Smooth muscle cell (in vitro differentiated cells): Measurements from ENCODE around the gene FKBP1B. TPM values are rescaled to one million over a fixed set of nuclear protein-coding genes. Genes with fewer than 3 reads are reported as not detected.

Experiments used
- DNase-seq: peaks from one replicate; lab custom pipeline; 2025; ENCODE audit not compliant: unreplicated experiment; lab: John Stamatoyannopoulos, UW
- H2AFZ ChIP-seq: fragments of 200-600 bp; sonication (generic); 2 replicates; pipeline ENCODE4 v1.6.0; 2016; ENCODE audit warnings: antibody characterized with exemption, low read depth, mild to moderate bottlenecking
- H3F3A ChIP-seq: fragments of 200-600 bp; sonication (generic); 2 replicates; pipeline ENCODE4 v1.6.0; 2017; ENCODE audit warnings: antibody characterized with exemption, low read depth
- H3K27ac ChIP-seq: fragments of 200-600 bp; sonication (generic); 2 replicates; pipeline ENCODE4 v1.5.1; 2016; ENCODE audit warnings: low read depth, mild to moderate bottlenecking
- H3K27me3 ChIP-seq: fragments of 200-600 bp; sonication (generic); 2 replicates; pipeline ENCODE4 v1.6.1; 2016; ENCODE audit warnings: low read depth, mild to moderate bottlenecking
- H3K36me3 ChIP-seq: fragments of 200-600 bp; sonication (generic); 2 replicates; pipeline ENCODE4 v1.5.1; 2016; ENCODE audit warnings: low read depth
- H3K4me1 ChIP-seq: fragments of 200-600 bp; sonication (generic); 2 replicates; pipeline ENCODE4 v1.5.1; 2016; ENCODE audit warnings: low read depth
- H3K4me2 ChIP-seq: fragments of 200-600 bp; sonication (generic); 2 replicates; pipeline ENCODE4 v1.6.0; 2016; ENCODE audit warnings: mild to moderate bottlenecking
- H3K4me3 ChIP-seq: fragments of 200-600 bp; sonication (generic); 2 replicates; pipeline ENCODE4 v1.5.1; 2016; ENCODE audit warnings: mild to moderate bottlenecking
- H3K79me2 ChIP-seq: fragments of 200-600 bp; sonication (generic); 2 replicates; pipeline ENCODE4 v1.6.0; 2016; ENCODE audit warnings: low read depth, mild to moderate bottlenecking
- H3K9ac ChIP-seq: fragments of 200-600 bp; sonication (generic); 2 replicates; pipeline ENCODE4 v1.6.0; 2016; ENCODE audit warnings: low read depth
- H3K9me3 ChIP-seq: fragments of 200-600 bp; sonication (generic); replicated peaks from 2 replicates; pipeline ENCODE4 v1.5.1; 2016; ENCODE audit warnings: low read depth
- H4K20me1 ChIP-seq: fragments of 200-600 bp; sonication (generic); 2 replicates; pipeline ENCODE4 v1.6.0; 2016; ENCODE audit warnings: low read depth
- WGBS: methylation state at CpG from one replicate; pipeline ENCODE4 v1.1.7; 2016; ENCODE audit warnings: low lambda C conversion rate; 5-methylcytosine and 5-hydroxymethylcytosine counted together
- polyA plus RNA-seq: library from polyadenylated mRNA; unstranded; fragments of >200 nt; fragmentation: Nextera tagmentation; extraction: Ambion mirVana; gene quantifications from 2 replicates; pipeline ENCODE4 v1.2.1, GENCODE V29; 2016
- total RNA-seq: library from RNA; depleted of rRNA; stranded (reverse); fragments of >200 nt; gene quantifications from 2 replicates; pipeline ENCODE4 v1.2.3, GENCODE V29; 2014
- TF ChIP-seq, protein P1 (sequence below): fragments of 200-600 bp; sonication (generic); IDR thresholded peaks from 2 replicates; pipeline ENCODE4 v1.5.1; 2017; ENCODE audit warnings: borderline replicate concordance, mild to moderate bottlenecking, antibody characterized with exemption; ENCODE audit not compliant: insufficient read depth, poor library complexity, severe bottlenecking

The FKBP1B gene
- total and polyA plus RNA-seq, 2 experiments from 2014 or later, result 17.5 to 26.3 TPM

DNA sequence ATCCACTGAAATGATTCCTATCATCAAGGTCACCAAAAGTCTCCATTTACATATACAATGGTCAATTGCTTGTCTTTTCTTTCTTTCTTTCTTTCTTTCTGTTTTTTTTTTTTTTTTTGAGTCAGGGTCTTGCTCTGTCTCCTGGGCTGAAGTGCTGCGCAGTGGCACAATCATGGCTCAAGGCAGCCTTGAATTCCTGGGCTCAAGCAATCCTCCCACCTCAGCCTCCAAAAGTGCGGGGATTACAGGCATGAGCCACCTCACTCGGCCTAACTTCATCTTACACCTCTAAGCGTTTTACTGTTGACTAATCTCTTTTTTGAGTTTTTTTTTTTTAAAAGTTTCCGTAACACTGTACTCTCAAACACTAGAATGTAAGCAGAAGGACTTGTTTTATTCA lies 25.7 kb downstream of the FKBP1B start:
- peak overlapping the region; percentile 91 for H3K4me2 ChIP-seq
- TF ChIP-seq, protein P1, sequence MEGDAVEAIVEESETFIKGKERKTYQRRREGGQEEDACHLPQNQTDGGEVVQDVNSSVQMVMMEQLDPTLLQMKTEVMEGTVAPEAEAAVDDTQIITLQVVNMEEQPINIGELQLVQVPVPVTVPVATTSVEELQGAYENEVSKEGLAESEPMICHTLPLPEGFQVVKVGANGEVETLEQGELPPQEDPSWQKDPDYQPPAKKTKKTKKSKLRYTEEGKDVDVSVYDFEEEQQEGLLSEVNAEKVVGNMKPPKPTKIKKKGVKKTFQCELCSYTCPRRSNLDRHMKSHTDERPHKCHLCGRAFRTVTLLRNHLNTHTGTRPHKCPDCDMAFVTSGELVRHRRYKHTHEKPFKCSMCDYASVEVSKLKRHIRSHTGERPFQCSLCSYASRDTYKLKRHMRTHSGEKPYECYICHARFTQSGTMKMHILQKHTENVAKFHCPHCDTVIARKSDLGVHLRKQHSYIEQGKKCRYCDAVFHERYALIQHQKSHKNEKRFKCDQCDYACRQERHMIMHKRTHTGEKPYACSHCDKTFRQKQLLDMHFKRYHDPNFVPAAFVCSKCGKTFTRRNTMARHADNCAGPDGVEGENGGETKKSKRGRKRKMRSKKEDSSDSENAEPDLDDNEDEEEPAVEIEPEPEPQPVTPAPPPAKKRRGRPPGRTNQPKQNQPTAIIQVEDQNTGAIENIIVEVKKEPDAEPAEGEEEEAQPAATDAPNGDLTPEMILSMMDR, result no peak
- peak overlapping the region; percentile 80 for H3K9ac ChIP-seq
- peak overlapping the region; percentile 79 for H3K27ac ChIP-seq
- peak overlapping the region; percentile 84 for H3K4me3 ChIP-seq
- no peaks in the 10 kb centered on the region for H3K27me3 ChIP-seq
- H2AFZ ChIP-seq, result no peak overlapping the region
- WGBS, result 66% methylated on average over 5 of the region's 5 CpGs
- H3K36me3 ChIP-seq, result no peaks in the 10 kb centered on the region
- no peaks in the 10 kb centered on the region for H3K9me3 ChIP-seq
- peaks cover 12% of the 10 kb centered on the region for H3F3A ChIP-seq
- peaks cover 15% of the 10 kb centered on the region for H3K4me1 ChIP-seq
- no peak for DNase-seq
- peaks cover 54% of the 10 kb centered on the region for H3K79me2 ChIP-seq
- H4K20me1 ChIP-seq, result peaks cover 40% of the 10 kb centered on the region

DNA sequence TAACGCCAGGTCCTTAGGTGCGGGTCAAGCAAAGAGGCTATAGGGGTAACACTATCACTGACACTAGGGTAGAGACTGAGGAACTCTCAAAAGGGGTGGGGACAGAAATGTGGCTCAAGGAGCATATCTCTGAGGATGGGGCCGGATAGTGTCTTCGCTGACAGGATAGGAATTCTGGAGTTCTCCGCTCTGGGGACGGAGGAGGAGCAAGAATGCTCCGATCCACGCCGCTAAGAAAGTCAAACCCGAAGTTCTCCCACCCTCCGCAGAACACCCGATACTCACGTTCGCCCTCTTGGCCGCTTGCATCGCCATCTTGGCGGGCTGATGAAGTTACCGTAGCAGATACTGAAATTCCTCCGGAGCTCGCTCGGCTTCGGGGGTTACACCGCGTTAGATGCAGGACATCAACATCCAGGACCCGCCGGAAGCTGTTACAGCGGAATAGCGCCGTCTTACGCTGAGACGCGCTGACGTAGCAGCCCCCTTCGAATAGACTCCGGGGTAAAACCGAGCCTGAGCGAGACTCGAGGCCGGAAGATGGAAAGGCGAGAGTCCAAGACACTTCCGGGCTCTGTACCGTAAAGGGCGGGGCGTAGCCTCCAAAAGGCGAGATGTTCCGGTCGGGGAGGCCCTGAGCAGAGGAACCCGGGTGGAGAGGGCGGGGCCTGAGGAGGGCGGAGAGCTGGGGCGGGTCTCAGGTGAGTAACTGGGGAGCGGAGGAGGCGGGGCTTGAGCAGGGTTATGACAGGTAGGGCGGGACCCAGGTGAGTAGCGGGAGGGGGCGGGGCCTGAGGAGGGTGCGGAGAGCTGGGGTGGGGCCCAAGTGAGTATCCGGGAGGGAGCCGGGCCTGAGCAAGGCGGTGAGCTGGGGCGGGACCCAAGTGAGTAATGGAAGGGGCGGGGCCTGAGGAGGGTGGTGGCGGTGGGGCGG lies 26.6 kb downstream of the FKBP1B start, which contains the start of gene SF3B6:
SF3B6 (minus strand) TSS at position 412 of the 934 bp plus-strand sequence; CDS start at position 315, 97 bp downstream.
- Histone ChIP-seq H4K20me1 (peaks cover 30% of the 10 kb centered on the region), H3K4me2 (peak within 1 kb of the TSS; percentile 91), H3K36me3 (no peaks in the 10 kb centered on the region), H3F3A (peaks cover 12% of the 10 kb centered on the region), H3K4me1 (peaks cover 15% of the 10 kb centered on the region), H3K27me3 (no peaks in the 10 kb centered on the region), H3K4me3 (peak within 1 kb of the TSS; percentile 84), H3K9me3 (no peaks in the 10 kb centered on the region), H3K27ac (peak within 1 kb of the TSS; percentile 79), H3K79me2 (peaks cover 46% of the 10 kb centered on the region), H2AFZ (peak within 1 kb of the TSS; percentile 96), H3K9ac (peak within 1 kb of the TSS; percentile 80)
- peak; percentile 89 for DNase-seq
- WGBS, result under 1% methylated on average over 47 of the region's 64 CpGs
- TF ChIP-seq, protein P1, result no peak

DNA sequence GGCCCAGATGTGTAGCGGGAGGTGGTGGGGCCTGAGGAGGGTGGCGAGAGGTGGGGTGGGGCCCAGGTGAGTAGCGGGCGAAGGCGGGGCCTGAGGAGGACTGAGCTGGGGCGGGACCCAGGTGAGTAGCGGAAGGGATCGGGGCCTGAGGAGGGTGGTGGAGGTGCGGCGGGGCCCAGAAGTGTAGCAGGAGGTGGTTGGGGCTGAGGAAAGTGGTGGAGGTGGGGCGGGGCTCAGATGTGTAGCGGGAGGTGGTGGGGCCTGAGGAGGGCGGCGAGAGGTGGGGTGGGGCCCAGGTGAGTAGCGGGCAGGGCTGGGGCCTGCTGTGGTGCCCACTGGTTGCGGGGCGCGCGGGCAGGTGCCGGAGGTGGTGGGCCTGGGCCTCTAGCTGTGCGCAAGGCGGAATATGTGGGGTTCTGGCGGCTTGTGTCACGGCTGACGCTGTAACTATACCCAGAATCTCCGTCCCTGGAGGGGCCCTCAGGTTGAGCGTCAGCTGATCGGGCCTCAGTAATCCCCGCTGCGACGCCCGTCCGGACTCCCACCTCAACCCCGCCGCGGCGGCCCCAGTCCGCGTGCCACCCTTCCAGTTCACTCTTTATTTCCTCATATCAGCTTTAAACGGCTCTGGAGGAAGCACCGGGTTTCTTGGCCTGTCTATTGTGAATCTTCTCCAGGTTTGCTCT lies 27.5 kb downstream of the FKBP1B start:
- Histone ChIP-seq H3K36me3 (peaks cover under 1% of the 10 kb centered on the region), H2AFZ (peak overlapping the region; percentile 78), H4K20me1 (peaks cover 23% of the 10 kb centered on the region), H3K27me3 (no peaks in the 10 kb centered on the region), H3K9me3 (no peaks in the 10 kb centered on the region), H3K4me3 (peak overlapping the region; percentile 84), H3K79me2 (peaks cover 38% of the 10 kb centered on the region), H3K4me2 (peak overlapping the region; percentile 91), H3K4me1 (peaks cover 15% of the 10 kb centered on the region), H3K9ac (peak overlapping the region; percentile 41), H3K27ac (peak overlapping the region; percentile 58), H3F3A (peaks cover 12% of the 10 kb centered on the region)
- TF ChIP-seq, protein P1, result no peak
- DNase-seq, result no peak
- WGBS, result 1% methylated on average over 15 of the region's 41 CpGs
